GM18511 (cell line): ENCODE results near the gene POLR3E.

Experiments
- ATAC-seq: cut with Tn5 transposase; IDR thresholded peaks from one replicate; pipeline ENCODE4 v1.9.1; 2021; ENCODE audit warnings: mild to moderate bottlenecking, moderate library complexity; ENCODE audit not compliant: unreplicated experiment

POLR3E gene

DNA sequence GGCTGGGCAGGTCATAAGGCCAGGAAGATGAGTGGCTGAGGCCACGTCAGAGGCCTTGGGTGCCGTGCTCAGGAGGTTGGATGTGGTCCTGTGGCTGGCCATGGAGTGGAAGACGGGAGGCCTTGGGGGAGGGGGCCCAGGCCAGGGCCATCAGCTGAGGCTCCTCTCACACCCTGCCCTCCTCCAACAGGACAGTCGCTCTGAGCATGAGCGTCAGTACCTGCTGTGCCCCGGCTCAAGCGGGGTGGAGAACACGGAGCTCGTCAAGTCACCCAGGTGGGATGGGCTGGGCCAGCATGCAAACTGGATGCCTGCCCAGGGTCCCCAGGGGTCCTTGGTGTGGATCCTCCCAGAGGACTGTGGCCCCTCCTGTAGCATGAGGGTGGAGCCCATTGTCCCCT lies 19.2 kb downstream of the POLR3E start:
- ATAC-seq: no peak

DNA sequence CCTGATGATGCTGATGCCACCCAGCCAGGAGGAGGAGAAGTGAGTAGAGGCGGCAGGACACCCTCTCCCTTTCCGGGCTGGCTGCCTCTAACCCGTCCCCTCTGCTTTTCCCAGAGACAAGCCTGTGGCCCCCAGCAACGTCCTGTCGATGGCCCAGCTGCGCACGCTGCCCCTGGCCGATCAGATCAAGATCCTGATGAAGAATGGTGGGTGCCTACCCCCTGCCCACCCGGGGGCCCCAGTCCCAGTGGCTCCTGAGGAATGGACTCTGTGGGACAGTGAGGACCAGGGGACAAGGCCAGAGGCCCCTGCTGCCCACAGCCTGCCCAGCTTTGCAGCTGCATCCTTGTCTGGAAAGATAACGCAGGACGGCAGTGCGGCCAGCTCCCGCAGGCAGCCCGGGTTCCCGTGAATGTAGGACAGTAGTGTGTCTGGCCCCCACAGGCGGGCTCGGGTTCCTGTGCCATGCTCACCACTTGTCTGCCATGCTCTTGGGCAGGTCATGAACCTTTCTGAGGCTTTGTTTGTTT lies 19.9 kb downstream of the POLR3E start:
- no peak for ATAC-seq

DNA sequence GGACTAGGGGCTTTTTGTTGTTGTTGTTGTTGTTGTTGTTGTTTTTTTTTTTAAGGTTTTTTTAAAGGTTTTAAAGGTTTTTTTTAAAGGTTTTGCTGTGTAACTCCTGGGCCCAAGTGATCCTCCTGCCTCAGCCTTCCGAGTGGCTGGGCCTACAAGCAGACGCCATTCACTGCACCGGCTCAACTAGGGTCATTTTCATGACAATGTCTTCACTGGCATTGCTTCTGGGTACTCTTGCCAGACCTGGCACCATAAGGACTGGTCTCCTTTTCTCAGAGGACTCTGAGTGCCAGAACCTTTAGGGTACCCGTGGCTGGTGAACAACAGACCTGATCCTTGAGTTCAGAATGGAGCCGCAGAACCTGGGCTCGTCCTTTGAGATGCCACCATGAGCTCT lies 20.4 kb downstream of the POLR3E start:
- no peak for ATAC-seq

GRCh38 chr16:22318690-22319358 lies 21.6 kb downstream of the POLR3E start:
- no peak for ATAC-seq

DNA sequence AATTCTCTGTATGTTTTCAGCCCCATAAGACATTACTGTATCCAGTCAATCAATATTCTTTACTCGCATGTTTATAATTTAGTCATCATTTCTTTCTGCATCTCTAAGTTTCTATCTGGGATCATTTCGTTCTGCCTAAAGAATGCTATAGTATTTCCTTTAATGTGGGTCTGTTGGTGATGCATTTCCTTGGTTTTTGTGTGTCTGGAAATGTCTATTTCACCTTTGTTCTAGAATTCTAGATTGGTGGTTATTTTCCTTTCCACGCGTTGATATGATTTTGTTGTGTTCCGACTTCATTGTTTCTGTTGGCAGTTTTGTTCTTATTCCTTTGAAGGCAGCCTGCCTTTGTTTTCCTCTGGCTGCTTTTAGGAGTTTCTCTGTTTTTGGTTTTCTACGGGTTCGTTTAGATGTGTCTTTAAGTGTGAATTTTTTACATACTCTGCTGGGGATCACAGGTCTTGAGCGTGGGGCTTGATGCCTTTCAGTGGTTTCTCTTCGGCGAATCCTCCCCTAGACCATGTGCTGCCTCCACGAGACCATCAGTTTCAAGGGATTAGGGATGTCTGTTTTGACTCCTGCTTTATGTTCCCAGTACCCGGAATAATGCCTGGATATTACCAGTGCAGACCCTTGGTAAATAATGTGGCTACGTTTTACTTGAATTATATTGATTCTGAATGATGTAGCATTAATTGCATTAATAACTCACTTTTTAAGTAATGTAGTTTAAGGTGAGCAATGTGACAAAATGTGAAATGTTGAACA lies 23.5 kb downstream of the POLR3E start:
- no peak for ATAC-seq

- no peak for ATAC-seq
These were observed 24.3 kb downstream of the POLR3E start for GRCh38 chr16:22321340-22322001.

DNA sequence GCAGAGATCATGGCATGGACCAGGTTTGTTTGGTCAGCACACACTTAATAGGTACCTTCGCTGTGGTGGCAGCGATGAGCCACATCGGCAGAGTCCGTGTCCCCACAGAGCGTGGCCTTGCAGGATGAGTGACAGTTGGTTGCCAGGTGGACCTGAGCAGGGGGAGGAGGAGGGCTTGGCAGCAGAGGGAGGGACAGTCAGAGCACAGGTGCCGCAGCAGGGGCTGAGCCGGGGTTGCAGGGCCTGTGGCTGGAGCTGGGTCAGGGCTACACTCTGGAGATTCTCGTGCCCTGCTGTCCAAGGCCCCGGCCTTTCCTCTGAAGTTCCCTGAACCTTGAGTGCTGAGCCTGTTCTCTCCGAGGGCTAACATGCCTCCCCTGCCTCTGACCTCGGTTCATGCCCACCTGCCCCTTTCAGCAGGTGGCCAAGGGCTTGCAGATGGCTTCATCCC lies 24.8 kb downstream of the POLR3E start:
- no peak for ATAC-seq

GRCh38 chr16:22322741-22323140 lies 25.5 kb downstream of the POLR3E start:
- no peak for ATAC-seq

DNA sequence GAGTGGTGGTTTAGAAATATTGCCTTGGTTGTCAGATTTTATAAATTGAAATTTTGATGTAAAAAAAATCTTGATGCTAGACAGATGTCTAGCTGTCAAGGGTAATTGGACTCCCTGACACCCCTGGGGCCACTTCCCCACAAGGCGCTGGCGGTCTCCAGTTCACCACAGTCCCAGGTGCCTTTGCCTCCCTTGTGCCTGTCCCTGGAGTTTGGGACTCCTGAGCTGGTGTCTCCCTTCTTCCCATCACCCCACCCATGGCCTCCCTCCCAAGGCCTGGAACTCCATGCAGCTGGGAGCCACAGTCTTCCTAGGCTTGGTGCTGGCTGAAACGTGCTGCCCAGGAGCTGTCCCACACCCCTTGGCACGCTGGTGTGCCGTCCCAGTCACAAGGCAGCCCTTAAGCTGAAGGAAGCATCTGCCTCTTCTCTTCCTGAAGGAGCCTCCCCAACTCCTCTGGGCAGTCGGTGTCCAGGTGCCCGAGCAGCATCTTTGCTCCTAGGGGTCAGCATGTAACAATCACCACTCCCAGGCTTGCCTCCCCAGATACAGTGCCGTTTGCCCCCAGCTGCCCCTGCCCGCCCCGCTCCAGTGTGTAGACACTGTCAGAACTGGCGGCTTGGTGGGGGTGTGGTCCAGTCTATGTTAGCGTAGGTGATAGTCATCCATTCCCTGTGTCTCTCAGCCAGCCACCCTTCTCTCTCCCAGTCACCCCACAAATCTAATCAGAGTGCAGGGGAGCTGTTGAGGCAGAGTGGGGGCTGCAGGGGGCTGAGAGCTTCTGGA lies 26.2 kb downstream of the POLR3E start:
- no peak for ATAC-seq

GRCh38 chr16:22323959-22324786 lies 27.0 kb downstream of the POLR3E start:
- no peak for ATAC-seq

DNA sequence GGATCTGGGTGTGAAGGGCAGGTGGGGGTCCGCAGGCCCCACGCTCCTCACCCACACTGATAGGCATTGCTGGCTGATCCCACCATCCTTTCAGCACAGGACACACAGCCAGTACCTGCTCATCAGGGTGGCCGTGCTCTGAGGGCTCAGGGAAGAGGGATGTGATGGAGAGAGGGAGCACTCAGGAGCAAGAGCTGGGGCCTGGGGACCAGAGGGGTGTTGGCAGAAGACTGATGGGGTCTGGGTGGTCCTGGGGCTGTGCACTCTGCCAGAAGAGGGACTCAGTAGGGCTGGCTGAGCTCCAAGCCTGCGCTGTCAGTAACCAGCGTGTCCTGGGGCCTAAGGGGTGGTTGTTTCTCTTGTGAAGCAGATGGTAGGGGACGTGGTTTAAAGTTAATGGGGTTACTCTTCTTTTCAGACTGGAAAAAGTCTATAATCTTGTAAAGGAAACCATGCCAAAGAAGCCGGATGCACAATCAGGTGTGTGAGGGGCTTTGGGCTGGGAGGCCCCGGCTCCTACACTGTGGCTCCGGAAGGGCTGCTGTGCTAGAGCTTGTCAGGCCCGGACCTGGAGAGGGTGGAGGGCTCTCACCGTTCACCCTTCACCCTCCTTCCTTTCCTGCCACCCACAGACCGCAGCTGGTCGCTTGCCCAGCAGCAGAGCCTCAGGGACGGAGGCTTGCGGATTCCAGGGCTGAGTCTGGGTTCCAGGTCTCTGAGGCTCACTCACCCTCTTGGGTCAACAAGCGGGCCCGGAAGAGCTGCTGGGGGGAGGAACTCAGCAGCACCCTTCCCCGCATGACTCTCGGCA lies 27.8 kb downstream of the POLR3E start:
- ATAC-seq: no peak

DNA sequence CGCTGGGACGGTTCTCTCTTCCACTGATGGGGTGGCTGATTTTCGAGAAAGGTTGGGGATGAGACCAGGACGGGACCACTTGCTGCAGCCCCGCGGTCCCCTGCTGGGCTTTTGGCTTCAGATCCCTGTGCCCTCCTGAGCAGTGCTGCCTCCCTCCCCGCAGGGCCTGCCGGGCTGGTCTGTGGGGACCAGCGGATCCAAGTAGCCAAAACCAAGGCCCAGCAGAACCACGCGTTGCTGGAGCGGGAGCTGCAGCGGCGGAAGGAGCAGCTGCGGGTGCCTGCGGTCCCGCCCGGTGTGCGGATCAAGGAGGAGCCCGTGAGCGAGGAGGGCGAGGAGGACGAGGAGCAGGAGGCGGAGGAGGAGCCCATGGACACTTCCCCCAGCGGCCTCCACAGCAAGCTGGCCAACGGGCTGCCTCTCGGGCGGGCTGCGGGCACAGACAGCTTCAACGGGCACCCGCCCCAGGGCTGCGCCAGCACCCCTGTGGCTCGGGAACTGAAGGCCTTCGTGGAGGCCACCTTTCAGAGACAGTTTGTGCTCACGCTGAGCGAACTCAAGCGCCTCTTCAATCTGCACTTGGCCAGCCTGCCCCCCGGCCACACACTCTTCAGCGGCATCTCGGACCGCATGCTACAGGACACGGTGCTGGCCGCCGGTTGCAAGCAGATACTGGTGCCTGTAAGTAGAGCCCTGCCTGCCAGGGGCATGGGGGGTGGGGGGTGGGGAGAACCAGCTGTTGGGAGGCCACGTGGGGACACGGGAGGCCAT lies 28.6 kb downstream of the POLR3E start:
- ATAC-seq: no peak

DNA sequence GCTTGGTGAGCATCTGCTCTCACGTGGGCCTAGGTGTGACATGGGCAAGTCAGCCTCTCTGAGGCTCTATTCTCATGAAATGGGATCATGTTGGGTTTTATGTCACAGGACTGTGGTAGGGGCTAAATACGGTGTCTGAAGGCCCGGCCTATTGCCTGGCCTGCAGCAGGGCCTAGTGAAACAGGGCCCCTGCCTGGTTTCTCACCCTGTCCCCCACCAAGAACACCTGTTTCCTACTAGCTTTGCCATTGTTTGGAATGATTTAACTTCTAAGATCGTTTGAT lies 29.1 kb downstream of the POLR3E start:
- no peak for ATAC-seq

DNA sequence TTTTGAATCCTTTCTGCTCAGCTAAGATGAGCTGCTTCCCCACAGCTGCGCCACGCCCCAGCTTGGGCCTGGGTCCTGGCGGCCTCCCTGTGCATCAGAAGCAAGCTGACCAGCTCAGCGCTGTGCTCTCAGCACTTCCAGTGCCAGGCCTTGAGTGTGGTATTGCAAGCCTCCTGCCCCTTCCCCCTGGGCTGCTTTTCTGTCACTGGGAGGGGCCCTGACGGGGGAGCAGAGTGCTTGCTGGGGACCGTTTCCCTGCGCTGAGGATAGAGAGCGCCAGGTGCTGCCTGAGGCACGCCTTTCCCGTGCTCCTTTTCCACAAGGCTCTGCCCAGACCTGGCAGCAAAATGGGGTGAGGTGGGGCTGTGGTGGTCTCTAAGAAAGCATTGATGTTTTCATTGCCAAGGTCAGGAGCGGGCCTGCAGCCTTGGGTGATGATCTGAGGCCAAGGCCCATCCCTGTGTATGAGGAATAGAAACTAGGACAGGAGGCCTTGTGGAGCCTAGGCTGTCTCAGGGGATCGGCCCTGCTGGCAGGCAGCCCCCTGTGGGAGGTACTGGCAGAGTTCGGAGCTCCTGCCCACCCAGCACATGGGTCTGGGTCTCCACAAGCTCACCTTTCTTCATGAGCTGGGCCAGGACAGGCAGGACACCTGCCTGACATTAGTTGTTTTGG lies 29.7 kb downstream of the POLR3E start:
- ATAC-seq: no peak

DNA sequence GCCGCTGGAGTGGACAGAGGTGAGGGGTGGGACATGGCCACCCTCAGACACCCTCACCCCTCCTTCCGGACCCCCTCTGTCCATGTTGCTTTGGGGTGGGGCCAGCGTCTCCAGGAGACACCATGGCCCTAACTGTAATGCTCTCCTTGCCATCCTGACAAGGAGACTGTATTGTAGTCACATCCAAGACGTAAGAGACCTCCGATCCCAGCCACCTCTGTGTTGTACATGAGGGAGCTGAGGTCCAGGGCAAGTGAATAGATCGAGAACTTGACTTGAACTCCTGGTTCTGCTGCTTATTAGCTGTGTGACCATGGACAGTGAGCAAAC lies 30.2 kb downstream of the POLR3E start:
- ATAC-seq: no peak

DNA sequence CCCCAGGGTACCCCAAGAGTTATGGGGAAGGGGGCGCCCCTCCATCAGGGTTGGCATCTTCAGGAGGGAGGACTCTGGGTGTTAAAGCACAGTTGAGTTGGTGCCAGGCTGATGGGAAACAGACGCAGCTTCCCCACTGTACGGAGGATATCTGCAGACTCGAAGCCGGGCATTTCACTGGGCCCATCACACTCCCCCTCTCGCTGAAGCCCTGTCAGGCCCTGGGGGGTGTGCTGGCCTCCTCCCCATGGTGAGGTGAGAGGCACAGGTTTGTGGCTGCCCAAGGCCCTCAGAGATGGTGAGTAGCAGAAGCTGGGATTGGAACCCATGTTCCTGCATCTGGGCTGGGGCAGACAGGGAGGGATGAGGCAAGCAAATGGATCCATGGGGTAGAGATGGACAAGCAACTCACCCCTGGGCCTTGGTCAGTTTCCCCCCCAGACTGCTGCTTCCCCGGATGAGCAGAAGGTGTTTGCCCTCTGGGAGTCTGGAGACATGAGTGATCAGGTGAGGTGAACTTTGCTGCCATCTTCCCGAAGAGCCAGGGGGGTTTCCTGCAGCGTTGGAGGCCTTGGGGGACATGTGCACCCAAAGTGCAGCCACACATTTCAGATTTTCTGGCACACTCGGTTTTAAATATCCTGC lies 31.0 kb downstream of the POLR3E start:
- no peak for ATAC-seq

GRCh38 chr16:22329199-22329695 lies 32.0 kb downstream of the POLR3E start:
- ATAC-seq: no peak

DNA sequence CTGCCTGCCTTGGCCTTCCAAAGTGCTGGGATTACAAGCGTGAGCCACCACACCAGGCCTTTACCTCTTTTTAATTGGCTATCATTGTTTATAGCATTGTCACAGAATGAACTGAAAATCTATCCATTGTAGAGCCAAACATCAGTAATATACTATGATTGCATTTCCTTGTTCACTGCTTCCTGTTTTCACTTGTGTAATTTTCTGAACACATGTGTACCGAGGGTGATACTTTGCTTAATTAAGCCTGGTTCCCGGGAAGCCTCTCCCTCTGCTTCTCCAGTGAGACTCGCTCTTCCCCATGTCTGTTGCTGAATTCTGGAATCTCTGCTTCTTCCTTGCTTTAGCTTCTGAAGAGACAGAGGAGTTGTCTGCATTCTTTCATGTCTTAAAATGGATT lies 33.1 kb downstream of the POLR3E start:
- no peak for ATAC-seq
